NCI-H774 (cell line): Measurements from ENCODE around the gene AGAP5.
"Not testable (repeated sequence)": the region's sequence is repeated elsewhere in the genome, so short reads cannot be mapped to it uniquely, and the experiment has no call there.

Experiments used
- DNase-seq: peaks from one replicate; lab custom pipeline; 2025; lab: John Stamatoyannopoulos, UW

The AGAP5 gene

GRCh38 chr10:73714483-73714882, 16.6 kb upstream of the AGAP5 start:
- DNase-seq: not testable (repeated sequence)

- DNase-seq: not testable (repeated sequence)
Measured at GRCh38 chr10:73713912-73714311, 16.0 kb upstream of the AGAP5 start.

DNA sequence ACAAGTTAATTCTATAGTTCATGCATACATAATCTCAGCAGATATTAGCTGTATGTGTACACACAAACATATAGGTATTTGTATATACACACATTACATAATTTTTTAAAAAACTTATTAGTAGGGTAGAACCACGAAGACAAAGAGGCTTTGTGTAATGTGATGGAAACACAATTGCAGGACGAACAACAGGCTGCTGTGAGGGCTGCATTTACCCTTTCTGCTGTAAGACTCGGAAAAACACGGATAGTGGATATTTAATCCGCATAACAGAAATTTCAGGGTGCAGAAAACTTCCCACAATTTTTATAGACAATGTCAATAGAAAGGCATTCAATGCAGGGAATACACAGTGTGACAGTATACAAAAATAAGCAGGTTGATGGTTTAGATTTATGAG, 13.8 kb upstream of the AGAP5 start:
- DNase-seq: not testable (repeated sequence)

- DNase-seq: not testable (repeated sequence)
Measured at GRCh38 chr10:73708122-73708521, 10.2 kb upstream of the AGAP5 start.

DNA sequence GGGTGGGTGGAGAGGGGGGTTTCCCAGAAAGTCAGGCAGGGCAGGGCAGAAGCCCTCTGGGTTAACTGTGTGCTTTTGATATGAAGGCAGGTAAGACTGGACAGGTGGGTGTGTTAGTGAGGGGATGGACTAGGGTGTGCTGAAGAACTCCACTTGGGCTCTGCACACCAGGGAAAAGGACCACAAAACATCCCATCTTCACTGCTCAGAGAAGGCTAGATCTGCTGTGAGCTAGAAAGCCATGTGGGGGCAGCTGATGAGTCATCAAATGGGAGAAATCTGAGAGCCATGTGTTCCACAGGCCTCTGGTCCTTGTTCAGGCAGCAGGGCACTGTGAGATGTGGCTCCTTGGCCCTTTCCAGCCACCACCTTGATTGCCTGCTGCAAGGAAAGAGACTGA, 9.7 kb upstream of the AGAP5 start:
- DNase-seq: not testable (repeated sequence)

DNA sequence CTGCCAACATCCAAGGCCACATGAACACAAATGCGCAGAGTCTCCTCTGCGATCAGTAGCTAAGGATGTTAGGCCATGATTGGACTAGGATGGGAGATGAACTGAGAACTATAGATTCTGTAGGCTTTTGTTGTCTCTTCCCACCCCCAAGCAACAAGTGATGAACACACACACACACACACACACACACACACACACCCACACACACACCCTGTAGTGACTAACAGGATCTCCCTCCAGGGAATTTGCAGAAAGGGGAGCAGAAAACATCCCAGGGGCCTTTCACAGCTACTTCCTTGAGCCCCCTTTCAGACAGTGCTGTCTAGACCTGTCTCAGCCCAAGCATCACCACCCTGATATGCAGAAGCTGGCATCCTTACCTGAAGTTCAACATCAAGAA, 8.6 kb upstream of the AGAP5 start:
- DNase-seq: not testable (repeated sequence)

DNA sequence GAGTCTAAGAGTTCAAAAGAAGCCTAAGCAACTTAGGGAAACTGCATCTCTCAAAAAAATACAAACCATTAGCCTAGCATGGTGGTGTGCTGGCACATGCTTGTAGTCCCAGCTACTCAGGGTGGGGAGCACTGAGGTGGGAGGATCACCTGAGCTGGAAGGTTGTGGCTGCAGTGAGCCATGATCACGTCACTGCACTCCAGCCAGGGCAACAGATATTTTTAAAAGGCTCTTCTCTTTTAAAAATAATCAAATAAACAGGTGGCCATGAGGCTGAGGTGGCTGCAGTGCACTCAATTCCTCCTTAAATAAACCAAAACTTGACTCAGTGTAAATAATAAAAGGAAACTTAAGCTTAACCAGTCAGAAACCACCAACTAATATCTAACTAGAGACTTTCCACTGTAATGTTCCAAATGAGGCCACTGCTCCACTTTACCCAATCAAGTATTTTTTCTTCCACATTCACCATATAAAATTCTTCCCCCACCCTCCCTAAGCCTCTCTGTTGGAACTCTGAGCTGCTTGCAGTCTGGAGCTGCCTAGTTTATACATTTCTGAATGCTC, 7.7 kb upstream of the AGAP5 start:
- not testable (repeated sequence) for DNase-seq

DNA sequence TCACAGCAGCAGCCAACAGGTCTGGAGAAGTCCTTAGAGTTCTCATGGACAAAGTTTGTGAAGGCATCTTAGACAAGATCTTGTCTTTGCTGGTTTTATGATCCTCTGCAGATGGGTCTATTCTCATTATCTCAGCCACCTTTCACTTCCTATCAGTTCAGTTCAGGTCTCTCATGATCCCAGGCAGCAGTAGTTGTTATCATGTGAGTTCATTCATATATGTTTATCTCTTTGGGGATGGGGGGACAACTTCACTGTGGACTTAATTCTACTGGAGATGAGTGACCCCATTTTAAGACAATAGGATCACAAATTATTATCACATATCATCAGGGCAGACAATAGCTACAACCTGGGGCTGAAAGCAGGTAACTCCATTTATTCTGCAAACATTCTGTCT, 6.0 kb upstream of the AGAP5 start:
- DNase-seq: not testable (repeated sequence)

- DNase-seq: not testable (repeated sequence)
Measured at GRCh38 chr10:73698819-73699218, 910 bp upstream of the AGAP5 start.

DNA sequence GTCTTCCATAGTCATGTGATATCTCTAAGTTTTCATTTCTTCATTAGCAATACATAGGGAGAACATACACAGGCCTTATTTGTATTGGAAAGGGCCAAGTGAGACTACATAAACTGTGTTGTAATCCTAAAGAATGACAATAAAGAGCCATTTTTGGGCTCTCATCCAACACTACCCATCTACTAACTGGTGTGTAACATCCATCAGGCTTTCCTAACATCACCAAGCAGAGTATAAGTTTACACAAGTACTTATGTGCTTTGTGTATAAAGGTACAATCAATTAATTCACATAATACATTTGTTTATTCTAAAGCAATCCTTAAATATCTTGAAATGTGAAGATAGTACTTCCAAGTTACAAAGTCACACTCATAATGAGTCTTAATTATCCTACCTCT, 2.6 kb downstream of the AGAP5 start:
- not testable (repeated sequence) for DNase-seq

DNA sequence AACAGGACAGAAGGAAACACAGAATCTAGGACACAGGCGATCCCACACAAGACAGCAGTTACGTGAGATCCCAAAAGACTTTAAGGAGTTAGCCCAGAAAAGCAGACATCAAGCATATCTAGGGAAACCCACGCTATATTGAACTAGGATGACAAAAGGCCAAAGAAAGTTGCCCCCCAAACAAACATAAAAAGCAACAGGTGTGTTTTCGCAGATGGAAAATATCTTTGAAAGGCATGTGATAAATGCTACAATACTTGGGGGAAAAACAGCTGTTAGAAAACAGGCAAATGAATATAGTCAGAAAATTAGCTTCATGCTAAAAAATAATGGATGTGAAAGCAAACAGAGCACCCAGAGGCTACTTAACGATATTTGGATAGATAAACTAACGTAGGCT, 7.2 kb downstream of the AGAP5 start:
- not testable (repeated sequence) for DNase-seq

- DNase-seq: not testable (repeated sequence)
Measured at GRCh38 chr10:73689596-73689995, 8.3 kb downstream of the AGAP5 start.

DNA sequence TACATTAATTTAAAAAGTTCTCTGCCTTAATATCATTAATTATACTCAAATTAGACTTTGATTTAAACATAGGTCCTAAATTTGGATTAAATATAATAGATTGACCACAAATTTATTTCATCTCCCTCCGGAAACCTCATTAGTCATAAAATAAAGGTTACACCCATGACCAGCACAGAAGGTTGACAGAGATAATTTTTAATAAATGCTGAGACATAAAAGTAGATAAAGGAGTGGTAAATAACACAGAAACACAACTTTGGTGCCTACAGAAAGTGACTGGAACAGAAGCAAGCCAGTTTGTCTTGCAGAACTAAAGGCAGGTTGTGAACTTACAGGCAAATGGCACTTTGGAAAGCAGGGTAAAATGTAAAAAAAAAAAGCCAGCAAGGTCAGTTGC, 10.3 kb downstream of the AGAP5 start:
- not testable (repeated sequence) for DNase-seq

DNA sequence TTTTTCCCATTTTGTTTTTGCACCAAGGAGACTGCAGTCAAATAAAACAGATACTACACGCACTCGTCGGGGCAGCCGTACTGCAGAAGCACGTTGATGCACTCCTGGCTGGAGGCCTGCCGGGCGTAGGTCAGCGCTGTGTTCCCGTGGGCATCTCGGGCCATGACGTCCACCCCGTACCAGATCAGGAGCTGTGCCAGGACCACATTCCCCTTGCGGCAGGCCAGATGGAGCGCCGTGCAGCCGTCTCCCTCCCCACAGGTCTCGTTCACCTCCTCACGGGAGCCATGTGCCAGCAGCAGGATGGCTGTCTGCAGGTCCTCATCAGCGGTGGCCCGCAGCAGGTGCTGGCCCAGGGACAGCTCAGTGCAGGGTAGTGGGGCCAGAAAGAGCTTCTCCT, 23.4 kb downstream of the AGAP5 start:
- DNase-seq: not testable (repeated sequence)

- not testable (repeated sequence) for DNase-seq
Measured at GRCh38 chr10:73668378-73668777, 29.5 kb downstream of the AGAP5 start.

DNA sequence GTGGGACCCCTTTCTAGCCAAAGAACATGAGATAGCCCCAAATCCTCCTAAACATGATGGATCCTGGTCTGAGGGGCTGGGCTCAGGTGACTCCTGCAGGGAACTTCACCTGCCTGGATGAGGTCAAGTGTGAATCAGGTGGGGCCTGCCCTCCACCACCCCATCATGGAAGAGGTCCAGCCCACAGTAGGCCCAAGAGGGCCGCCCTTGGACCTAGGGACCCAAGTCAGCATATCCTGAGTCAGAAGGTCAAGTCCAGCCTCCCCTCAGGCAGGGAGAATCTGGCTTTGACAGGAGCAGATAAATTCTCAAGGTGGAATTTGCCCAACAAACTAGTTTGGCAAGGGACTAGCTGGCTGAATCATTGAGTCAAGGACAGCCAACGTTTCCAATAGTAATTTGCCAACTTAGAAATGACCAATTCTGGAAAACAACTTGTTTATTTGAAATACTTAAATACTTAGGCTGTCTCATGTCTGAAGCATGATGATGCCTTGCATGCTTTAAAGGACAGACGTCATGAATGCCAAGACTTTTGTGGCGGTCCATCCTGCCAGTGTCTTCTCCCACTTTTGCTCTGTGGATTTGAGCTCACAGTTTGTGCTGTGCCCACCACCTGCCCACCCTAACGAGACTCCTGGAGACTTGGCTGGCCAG, 31.6 kb downstream of the AGAP5 start:
- DNase-seq: not testable (repeated sequence)

DNA sequence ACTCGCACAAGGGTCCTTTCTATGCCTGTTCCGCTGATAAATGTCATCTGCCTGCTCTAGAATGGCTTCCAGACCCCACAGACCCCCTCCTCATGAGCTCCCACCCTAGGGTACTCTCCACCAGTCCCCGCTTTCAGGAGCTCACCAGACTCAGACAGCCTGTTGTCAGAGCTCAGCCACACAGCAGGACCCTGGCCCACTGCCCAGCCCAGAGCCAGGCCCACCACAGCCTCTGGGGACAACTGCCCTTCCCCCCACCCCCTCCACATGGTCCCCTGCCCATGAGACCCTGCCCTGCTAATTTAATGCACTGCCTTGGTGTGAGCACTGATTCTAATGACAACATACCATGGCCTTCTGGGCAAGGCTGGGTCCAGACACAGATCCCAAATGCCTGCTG, 32.3 kb downstream of the AGAP5 start:
- not testable (repeated sequence) for DNase-seq

DNA sequence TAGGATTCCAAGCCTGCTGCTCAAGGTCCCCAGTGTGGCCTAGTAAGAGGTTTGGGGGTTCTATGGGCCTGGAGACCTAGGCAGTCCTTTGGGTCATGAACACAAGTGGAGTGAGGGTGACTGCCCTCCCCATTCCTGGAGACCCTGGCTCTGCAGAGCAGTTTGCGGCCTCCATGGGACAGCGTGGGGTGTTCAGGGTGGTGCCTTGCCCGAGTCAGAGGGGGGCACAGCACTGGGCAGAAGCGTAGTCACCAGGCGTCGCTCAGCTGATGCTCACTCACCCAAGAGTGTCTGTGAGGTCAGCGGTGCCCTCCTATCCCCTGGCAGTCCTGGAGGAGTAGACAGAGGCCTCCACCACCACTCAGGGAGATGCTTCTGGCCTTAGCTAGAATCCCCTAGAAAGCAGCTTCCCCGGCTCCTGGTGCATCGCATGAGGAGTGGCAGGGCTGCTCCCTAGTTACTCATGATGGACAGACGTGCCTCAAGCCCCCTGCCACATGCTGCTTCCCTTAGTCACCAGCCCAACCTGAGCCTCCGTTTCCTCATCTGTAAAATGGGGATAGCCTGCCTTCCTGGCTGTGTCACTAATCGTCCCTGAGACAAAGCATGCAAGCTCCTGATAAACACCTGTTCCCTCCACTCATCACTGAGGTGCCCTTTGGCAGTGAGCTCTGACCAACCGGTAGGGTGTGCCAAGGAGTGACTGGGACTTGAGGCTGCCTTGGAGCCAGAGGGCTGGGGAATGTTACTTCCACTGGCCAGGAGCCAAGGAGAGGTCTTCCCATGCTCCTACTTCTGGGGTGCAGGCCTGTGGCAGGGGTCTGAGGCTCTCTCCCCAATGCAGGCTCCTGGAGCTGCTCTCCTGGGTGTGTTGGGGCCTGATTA, 33.5 kb downstream of the AGAP5 start:
- not testable (repeated sequence) for DNase-seq

DNA sequence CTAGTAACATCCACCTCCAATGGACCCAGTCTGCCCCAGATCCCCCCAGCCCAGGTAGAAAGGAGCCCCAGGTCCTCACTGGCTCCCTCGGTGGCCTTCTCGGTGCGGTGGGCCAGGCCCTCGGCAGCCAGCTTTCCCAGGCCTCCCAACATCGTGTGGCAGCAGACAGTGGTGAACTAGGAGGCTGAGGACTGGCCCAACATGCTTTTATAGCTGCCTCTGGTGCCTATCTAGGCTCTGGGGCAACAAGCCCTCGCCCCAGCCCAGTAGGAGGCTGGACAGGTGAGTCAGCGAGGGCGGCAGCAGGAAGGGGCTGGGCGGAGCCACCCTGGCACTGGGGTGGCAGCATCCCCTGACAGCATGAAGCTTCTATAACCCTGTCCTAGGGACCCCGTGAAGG, 34.3 kb downstream of the AGAP5 start:
- DNase-seq: not testable (repeated sequence)

- not testable (repeated sequence) for DNase-seq
Measured at GRCh38 chr10:73662705-73663104, 35.2 kb downstream of the AGAP5 start.

DNA sequence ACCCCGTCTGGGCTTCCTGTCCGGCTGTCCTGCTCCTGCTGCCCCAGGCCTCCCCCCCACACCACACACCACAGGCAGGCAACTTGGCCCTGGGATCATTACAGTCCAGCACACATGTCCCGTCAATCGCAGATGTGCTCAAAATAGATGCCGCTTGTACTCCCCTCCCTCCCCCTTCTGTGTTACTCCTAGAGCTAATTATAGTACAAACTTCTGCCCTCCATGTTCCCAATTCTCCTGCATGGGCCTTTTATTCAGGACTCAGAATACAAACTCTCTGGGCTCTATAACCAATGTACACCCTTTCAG, 42.0 kb downstream of the AGAP5 start, which contains the start of gene SYNPO2L:
TSS of gene SYNPO2L (minus strand) at position 40 of the 309 bp plus-strand sequence. CDS start 107 bp downstream, outside the sequence.
- DNase-seq: no peak

DNA sequence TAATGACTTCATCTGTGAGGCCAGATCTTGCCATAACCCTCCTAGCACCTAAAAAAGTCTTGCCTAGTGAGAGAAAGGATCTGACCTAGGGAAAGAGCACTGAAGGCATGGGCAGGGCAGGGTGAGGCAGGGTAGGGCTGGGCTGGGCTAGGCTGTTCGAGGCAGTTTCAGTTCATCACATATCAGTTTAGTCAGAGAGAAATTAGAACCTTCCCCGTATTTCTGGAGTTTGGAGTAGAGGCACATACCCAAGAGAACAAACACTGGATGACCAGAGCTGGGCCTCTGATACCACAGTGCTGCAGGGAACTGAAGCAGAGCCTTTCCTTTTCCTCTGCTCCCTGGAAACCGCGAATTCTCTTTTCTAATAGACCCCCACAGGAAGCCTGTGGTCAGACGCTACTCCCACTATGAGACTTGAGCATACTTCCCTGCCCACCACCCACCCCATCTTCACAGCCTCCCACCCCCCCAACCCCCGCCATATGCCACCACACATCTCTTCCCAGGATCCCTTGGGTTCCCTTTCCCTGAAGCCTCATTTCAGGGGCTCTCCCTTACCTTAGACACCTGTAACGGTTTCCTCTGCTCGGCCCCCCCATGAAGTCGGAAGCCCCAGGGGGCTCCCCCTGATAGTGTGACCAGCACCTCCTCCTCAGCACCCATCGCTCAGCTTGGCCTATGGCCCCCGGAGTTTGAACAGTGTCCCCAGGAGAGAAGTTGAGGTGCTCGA, 42.5 kb downstream of the AGAP5 start:
- DNase-seq: no peak
